GM19193 (cell line): Measurements from ENCODE around the gene CYP21A2.

Experiments used
- POLR2A ChIP-seq: IDR thresholded peaks from 4 replicates; pipeline ENCODE4 v1.6.1; 2011; ENCODE audit not compliant: insufficient read depth, insufficient read length; ENCODE audit errors: extremely low read depth

CYP21A2 gene

GRCh38 chr6:32084780-32085179 lies 46.6 kb downstream of the CYP21A2 start:
- no peak for TF ChIP-seq POLR2A

GRCh38 chr6:32085759-32086459 lies 47.7 kb downstream of the CYP21A2 start:
- TF ChIP-seq POLR2A = no peak

DNA sequence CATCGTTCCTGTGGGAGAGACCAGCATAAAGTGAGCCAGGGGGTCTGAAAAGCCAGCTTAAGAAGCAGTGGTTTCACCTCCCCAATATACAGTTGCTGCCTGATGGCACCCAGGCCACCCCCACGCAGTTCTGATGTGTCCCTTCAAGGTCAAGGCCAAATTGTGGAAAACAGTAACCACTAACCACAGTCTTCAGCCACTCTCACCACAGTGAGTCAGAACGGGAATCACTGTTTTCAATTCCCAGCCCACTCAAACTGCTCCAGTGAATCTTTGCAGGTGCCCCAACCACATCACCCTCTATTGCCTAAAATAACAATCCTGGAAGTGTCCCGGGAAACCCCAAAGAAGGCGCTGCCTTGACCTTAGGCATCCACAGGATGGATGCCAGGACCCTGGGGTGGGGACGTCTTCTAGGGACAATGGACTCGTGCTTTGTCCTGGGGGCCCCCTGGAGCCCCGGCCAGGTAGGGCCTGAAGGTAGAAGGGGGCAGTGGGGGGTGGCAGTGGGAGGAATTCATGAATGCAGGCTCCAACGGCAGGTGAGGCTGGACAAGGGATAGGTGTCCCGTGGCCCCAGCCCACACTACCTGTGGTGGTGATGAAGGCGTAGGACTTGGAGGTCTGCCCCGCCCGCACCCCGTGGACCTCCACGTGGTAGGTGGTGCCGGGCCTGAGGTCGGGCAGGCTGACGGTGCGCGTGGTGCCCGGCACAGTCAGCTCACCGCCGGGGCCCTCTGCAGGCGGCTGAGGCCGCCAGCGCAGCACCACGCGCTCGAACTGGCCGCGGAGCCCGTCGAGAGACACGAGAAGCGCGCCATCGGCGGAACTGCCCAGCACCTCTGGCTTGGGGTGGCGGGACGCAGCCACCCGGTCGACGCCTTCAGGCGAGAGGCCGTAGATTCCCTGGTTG lies 48.7 kb downstream of the CYP21A2 start:
- no peak for TF ChIP-seq POLR2A

DNA sequence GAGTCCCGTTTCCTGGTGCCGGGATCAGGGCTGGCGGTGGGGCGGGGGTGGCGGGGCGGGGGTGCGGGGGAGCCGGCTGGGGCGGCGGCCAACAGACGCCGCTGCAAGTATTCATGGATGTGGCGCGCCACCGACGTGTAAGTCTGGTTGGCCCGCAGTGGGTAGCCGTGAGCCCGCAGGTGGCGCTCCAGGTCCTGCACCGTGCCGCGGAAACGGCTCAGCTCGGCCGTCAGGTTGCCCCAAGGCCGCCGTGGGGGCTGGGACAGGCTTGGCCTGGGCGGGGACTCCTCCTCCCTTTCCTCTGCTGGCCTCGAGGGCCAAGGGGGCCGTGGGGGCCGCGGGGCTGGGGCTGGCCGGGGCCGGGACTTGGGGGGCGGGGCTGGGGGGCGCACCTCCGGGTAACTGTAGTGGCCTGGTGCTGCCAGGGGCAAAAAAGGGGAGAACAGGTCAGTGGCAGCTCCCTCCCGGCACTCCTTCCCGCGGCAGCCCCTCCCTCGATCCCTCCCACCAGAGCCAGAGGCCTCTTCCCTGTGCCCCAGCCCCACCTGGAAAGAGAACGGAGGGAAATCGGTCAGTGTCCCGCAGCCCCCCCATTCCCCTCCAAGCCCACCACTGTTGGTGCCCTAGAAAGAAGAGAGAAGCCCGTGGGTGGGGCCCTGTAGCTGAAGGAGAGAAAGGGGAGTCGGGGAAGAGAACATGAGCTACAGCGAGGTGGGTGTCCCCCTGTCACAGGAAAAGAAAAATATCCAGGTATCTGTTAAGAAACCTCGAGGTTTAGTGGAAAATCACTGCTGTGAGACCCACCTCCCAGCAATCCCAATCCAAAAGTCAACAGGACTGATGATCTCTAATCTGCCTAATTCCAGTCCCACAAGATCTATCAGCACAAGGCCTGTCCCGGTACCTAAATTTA lies 49.6 kb downstream of the CYP21A2 start:
- no peak for TF ChIP-seq POLR2A

- TF ChIP-seq POLR2A = no peak
These were observed 50.4 kb downstream of the CYP21A2 start for GRCh38 chr6:32088487-32089049.

- no peak for TF ChIP-seq POLR2A
These were observed 51.0 kb downstream of the CYP21A2 start for GRCh38 chr6:32089082-32089828.
